Panc1 (cell line): Measurements from ENCODE around the gene MZB1.

Experiments
- CTCF ChIP-seq: fragments of 450-650 bp; IDR thresholded peaks from 2 replicates; pipeline ENCODE4 v1.5.1; 2017; ENCODE audit warnings: mild to moderate bottlenecking
- POLR2AphosphoS5 ChIP-seq: IDR thresholded peaks from 2 replicates; pipeline ENCODE4 v1.6.1; 2012; ENCODE audit warnings: mild to moderate bottlenecking, low read depth, low read length, moderate library complexity
- REST ChIP-seq, 2 experiments: IDR thresholded peaks; 2 replicates each; pipeline ENCODE4 v1.6.1; 2011 to 2012; ENCODE audit warnings: low read depth in 2 of 2, control low read depth in 1 of 2, low read length in 1 of 2, mild to moderate bottlenecking in 1 of 2, moderate library complexity in 1 of 2; ENCODE audit not compliant: insufficient read depth in 1 of 2
- TCF7L2 ChIP-seq: IDR thresholded peaks from 2 replicates; pipeline ENCODE4 v1.6.1; 2011; ENCODE audit warnings: mild to moderate bottlenecking, low read depth, low read length, inconsistent platforms

GRCh38 chr5:139395844-139396640 is 6.3 kb upstream of the MZB1 start:
- TF ChIP-seq CTCF (no peak), POLR2AphosphoS5 (no peak), TCF7L2 (no peak), REST (IDR thresholded peaks at IDR 0.05; ENCODE audit: insufficient read depth in 1 of 2, low read depth in 2 of 2, low read length in 1 of 2) (no peak)
